ENCODE measurements around the gene GRID2.

- TF ChIP-seq CTCF (conservative IDR thresholded peaks at IDR 0.05) (no peak), ZFX (IDR thresholded peaks at IDR 0.05) (no peak)
Measured at GRCh38 chr4:93072292-93072691, 768.5 kb downstream of the GRID2 start.
